Colonic mucosa (tissue), 4 donors: ENCODE measurements around the gene CALCB. TPM values are rescaled to one million over a fixed set of nuclear protein-coding genes. Genes with fewer than 3 reads are reported as not detected.

Source experiments
- DNase-seq: peaks from one replicate; pipeline ENCODE4 v3.0.0-alpha.2; 2020
- H3K27ac ChIP-seq: fragments of 200-600 bp; one replicate; pipeline ENCODE4 v1.8.0; 2021
- H3K27me3 ChIP-seq: fragments of 200-600 bp; one replicate; pipeline ENCODE4 v1.8.0; 2021
- H3K36me3 ChIP-seq: fragments of 200-600 bp; one replicate; pipeline ENCODE4 v1.8.0; 2021
- H3K4me1 ChIP-seq: fragments of 200-600 bp; one replicate; pipeline ENCODE4 v1.8.0; 2021; ENCODE audit warnings: mild to moderate bottlenecking
- H3K4me3 ChIP-seq: fragments of 200-600 bp; one replicate; pipeline ENCODE4 v1.8.0; 2021
- H3K9ac ChIP-seq, 2 donors: one replicate each; pipeline ENCODE4 v1.7.0; 2013; ENCODE audit warnings: control low read depth in 2 of 2, low read depth in 2 of 2, low read length in 2 of 2
- H3K9me3 ChIP-seq: fragments of 200-600 bp; one replicate; pipeline ENCODE4 v1.8.0; 2021
- CTCF ChIP-seq: fragments of 200-600 bp; IDR thresholded peaks from one replicate; pipeline ENCODE4 v1.8.0; 2022; ENCODE audit warnings: antibody characterized with exemption, mild to moderate bottlenecking
- intact Hi-C: fragments of 100-400 bp; cut with DNase I; formaldehyde crosslinking; loops from one replicate; pipeline ENCODE4 v1.14.1; 2022
- total RNA-seq, 2 donors: library from RNA; stranded (reverse); fragmentation: NEBNext Ultra II Directional in 1 of 2; extraction: Animal tissue kit (Norgen Biotek cat#: 25700) in 1 of 2; gene quantifications; one replicate each; pipeline ENCODE4 v1.2.1, GENCODE V29; 2021
- donor health status: healthy.
- donor health status: DM: no; HTN: no; CAD: no.
- donor health status: DM: no; HTN: no; CAD: no.

Gene CALCB
- total RNA-seq, 2 donors from 2014 or later: 0.16 TPM; not detected in 1

DNA sequence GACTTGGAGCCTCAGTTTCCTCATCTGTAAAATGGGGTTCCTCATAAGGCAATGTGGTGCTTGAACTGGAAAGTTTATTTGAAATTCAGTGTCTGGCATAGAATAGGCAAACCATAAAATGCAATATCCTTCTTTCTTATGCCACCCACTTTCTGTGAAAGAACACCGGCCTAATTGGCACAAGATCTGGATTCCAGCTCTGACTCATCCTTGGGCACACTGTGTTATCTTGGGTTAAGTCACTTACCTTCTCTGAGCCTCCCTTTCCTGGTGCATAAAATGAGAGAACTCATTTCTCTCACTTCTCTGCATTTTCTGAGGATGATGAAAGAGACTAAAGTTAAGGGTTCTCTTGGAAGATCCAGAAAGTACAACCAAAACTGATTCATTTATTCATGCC, 46.4 kb downstream of the CALCB start:
- no peak for DNase-seq
- H3K36me3 ChIP-seq: no peaks in the 10 kb centered on the region
- H3K27me3 ChIP-seq: peaks cover 4% of the 10 kb centered on the region
- H3K27ac ChIP-seq: no peak overlapping the region
- no peaks in the 10 kb centered on the region for H3K9me3 ChIP-seq
- intact Hi-C loops: no loop called here
- H3K9ac ChIP-seq: no peak overlapping the region
- no peaks in the 10 kb centered on the region for H3K4me1 ChIP-seq
- no peak overlapping the region for H3K4me3 ChIP-seq
- TF ChIP-seq CTCF: no peak

DNA sequence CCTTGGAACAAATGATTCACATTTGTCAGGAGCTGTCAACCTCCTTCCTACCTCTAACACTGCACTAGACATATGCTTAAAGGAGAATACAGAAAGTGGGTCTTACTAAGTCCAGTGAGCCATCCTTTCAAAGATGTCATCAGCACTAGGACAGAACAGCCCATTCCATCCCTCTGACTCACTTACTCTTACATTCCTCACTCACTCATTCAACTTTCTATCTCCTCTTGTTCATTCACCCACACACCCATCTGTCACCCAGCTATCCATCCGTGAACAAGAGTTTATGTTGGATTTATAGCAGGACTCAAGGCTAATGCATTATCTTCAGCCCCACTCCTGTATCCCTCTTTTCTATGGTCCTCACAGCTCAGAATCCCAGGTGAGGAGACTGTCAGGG, 50.5 kb downstream of the CALCB start:
- Histone ChIP-seq H3K9me3 (no peaks in the 10 kb centered on the region), H3K4me1 (no peaks in the 10 kb centered on the region), H3K36me3 (no peaks in the 10 kb centered on the region), H3K9ac (no peak overlapping the region), H3K27me3 (no peaks in the 10 kb centered on the region), H3K27ac (no peak overlapping the region), H3K4me3 (no peak overlapping the region)
- intact Hi-C loops: no loop called here
- TF ChIP-seq CTCF: no peak
- no peak for DNase-seq

DNA sequence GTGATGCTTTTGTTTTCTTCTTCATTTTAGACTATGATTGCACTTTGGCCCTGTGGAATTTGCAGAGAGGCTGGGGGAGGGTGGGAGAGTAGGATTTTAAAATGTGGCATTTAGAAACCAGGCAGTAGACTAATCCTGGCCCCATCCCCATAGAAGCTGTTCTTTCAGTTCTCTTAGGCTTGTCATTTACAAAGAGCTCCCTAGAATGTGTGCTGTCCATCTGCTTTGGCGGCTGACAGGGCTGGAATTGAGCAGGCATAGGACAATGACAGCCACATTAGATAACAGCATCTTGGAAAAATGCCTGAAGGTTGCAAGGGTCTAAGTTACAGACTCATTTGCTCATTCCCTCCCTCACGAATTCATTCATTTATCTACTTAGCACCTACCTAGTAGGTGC, 51.1 kb downstream of the CALCB start:
- no peaks in the 10 kb centered on the region for H3K36me3 ChIP-seq
- no peaks in the 10 kb centered on the region for H3K9me3 ChIP-seq
- H3K4me3 ChIP-seq: no peak overlapping the region
- no peak for DNase-seq
- no peak for TF ChIP-seq CTCF
- H3K27me3 ChIP-seq: no peaks in the 10 kb centered on the region
- intact Hi-C loops: no loop called here
- no peak overlapping the region for H3K9ac ChIP-seq
- H3K4me1 ChIP-seq: no peaks in the 10 kb centered on the region
- H3K27ac ChIP-seq: no peak overlapping the region

- H3K4me1 ChIP-seq: no peaks in the 10 kb centered on the region
- intact Hi-C loops: no loop called here
- no peaks in the 10 kb centered on the region for H3K36me3 ChIP-seq
- no peaks in the 10 kb centered on the region for H3K27me3 ChIP-seq
- no peak overlapping the region for H3K9ac ChIP-seq
- no peaks in the 10 kb centered on the region for H3K9me3 ChIP-seq
- no peak for DNase-seq
- TF ChIP-seq CTCF: no peak
- no peak overlapping the region for H3K27ac ChIP-seq
- H3K4me3 ChIP-seq: no peak overlapping the region
These were observed 53.9 kb downstream of the CALCB start for GRCh38 chr11:15127341-15127740.

Other genes with a start within 250 kb of the CALCB start
- gene CYP2R1, start 181.4 kb upstream of the CALCB start, total RNA-seq: 10 to 100 TPM; 11.1 to 17.7 TPM
- under 1 TPM in 1 of 2 donors, not detected in 1; 0.29 TPM for gene CALCA, start 101.2 kb upstream of the CALCB start, total RNA-seq
- gene INSC, start 41.3 kb downstream of the CALCB start, total RNA-seq: 1 to 10 TPM; 1.6 TPM